NCI-H146 (cell line): ENCODE measurements around the gene ATP6AP1.
"Not testable (repeated sequence)": the region's sequence is repeated elsewhere in the genome, so short reads cannot be mapped to it uniquely, and the experiment has no call there.

Source experiments
- DNase-seq: peaks from one replicate; lab custom pipeline; 2025; lab: John Stamatoyannopoulos, UW

Gene ATP6AP1

DNA sequence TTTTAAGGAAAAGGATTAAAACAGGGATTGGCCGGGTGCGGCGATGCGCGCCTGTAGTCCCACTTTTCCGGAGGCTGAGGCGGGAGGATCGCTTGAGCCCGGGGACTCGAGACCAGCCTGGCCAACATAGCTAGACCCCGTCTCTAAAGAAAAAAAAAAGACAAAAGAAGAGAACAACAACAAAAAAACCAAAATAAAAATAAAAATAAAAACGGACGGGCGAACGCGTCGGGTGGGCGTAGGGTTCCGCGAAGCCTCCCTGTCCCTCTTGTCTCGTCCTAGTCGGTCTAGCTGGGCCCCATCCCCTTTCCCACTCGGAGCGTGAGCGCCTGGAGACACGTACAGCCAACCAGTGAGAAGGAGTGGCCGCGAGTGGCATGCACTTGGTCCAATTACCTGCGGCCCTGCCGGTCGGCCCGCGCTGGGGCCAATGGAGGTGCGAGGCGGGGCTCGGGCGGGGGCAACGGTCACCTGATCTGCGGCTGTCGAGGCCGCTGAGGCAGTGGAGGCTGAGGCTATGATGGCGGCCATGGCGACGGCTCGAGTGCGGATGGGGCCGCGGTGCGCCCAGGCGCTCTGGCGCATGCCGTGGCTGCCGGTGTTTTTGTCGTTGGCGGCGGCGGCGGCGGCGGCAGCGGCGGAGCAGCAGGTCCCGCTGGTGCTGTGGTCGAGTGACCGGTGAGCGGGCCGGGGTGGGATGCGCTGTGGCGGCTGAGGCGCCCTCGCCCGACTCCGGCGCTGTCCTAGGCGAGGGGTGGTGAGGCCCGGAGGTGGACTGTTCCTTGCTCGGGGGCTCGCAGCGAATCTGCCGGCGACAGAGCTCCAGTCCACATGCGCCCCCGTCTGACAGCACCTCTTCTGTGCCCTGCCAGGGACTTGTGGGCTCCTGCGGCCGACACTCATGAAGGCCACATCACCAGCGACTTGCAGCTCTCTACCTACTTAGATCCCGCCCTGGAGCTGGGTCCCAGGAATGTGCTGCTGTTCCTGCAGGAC, at the start of gene ATP6AP1:
ATP6AP1 (plus strand) TSS at position 502 of the 996 bp plus-strand sequence; CDS start at position 518, 16 bp downstream.
- peak; percentile 95 for DNase-seq

DNA sequence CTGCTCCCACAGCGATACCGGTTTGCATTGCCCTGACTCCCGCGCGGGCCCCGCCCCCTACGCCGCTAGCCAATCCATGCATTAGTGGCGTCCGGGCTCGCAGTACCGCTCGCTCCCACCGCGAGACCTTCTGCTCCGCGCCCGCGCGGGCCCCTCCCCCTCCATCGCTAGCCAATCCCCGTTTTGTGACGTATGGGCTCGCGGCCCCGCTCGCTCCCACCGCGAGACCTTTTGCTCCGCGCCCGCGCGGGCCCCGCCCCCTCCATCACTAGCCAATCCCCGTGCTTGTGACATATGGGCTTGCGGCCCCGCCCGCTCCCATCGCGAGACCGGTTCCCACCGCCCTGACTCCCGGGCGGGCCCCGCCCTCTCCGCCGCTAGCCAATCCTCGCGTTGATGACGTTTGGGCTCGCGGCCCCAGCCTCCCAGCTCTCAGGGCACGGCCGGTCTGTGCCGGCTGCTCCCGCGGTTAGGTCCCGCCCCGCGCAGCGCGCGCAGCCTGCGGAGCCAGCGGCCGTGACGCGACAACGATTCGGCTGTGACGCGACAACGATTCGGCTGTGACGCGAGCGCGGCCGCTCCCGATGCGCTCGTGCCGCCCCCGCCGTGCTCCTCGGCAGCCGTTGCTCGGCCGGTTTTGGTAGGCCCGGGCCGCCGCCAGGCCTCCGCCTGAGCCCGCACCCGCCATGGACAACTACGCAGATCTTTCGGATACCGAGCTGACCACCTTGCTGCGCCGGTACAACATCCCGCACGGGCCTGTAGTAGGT, 49.5 kb upstream of the ATP6AP1 start, which contains the start of gene EMD:
EMD (plus strand) TSS at position 497 of the 770 bp plus-strand sequence; CDS start at position 687, 190 bp downstream.
- DNase-seq, result peak; percentile 100

DNA sequence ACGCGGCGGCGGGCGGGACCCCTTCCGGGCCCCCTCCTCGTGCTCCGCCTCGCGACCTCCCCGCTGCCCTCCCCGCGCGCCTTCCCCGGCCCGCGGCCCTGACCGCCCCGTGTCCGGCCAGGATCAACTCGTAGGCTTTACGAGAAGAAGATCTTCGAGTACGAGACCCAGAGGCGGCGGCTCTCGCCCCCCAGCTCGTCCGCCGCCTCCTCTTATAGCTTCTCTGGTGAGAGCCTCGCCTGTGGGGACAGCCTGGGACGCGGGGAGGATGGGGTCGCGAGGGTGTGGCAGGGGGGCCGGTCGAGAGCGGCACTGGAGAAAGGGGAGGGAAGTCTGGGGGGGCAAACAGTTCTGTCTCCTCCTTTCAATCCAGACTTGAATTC, 48.9 kb upstream of the ATP6AP1 start:
- DNase-seq, result no peak

GRCh38 chrX:154380153-154380552, 48.3 kb upstream of the ATP6AP1 start:
- no peak for DNase-seq

DNA sequence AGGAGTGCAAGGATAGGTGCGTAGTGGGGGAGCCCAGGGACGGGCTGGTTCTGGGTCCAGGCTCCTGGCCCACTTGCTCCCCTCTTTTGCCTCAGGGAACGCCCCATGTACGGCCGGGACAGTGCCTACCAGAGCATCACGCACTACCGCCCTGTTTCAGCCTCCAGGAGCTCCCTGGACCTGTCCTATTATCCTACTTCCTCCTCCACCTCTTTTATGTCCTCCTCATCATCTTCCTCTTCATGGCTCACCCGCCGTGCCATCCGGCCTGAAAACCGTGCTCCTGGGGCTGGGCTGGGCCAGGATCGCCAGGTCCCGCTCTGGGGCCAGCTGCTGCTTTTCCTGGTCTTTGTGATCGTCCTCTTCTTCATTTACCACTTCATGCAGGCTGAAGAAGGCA, 47.7 kb upstream of the ATP6AP1 start:
- no peak for DNase-seq

- DNase-seq, result no peak
These were observed 47.2 kb upstream of the ATP6AP1 start for GRCh38 chrX:154381271-154381670.

GRCh38 chrX:154382483-154383069, 45.9 kb upstream of the ATP6AP1 start:
- DNase-seq, result no peak

DNA sequence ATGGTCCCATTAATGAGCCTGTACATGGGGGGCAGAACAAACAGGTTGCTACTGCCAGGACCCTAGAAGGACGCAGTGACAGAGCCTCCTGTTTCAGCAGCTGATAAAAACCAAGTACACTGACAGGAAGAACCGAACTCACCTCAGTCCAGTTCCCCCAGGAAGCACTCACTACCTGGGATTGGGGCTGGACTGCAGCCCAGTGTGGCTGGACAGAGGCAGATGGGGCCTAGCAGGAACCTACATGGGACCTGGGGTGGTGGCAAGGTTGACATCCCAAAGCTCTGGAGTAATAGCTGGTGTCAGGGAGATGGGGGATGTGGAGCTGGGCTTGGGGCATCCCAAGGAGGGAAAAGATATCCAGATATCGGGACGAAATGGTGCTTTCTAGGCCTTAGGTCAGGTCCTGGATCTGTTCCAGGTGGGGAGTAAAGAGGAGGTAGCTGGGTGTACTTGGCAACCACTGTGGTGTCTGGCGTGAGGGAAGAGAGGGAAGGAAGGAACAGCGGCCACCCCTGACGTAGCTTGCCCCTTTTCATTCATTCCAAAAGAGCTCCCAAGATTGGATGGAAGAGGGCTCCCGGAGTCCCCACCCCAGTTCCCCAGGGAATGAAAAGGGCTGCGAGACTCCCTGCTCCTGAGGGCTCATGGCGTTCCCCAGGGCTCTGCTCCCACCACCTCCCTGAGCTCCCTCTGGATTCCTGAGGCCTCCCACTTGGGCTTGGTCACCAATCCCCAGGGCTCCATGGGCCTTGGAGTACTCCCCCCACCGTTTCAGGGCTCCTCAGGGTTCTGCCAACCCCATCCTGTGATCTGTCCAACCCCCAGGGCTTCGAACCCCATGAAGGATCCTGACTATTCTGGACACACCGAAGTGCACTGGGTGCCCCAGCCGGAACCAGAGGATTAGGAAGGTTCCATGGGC, 44.9 kb upstream of the ATP6AP1 start:
- no peak for DNase-seq

DNA sequence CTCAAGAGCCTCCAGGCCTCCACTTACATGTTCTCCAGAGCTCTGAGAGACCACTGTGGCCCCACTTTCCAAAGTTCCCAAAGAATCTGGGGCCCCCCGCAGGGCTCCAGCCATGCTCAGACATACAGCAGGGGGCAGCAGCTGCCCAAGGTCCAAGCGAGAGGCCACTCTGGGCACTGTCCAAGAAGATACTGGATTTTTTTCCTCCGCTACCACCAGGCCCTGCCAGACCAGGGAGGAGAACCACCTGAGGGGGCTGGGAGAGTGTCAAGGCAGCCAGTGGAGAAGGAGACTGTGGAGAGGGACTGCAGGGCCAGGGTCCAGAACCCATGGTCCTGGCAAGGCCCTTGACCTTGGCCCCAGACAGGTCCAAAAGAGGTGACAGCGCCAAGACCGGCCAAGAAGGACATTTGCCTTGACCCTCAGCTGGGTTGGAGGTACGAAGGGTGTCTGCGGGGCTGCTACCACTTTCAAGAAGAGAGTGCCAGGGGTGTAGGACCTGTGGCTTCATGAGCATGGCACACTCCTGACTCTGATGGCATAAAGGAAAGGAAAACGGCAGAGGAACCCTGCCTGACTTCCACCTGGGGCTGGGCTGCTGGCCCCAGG, 44.1 kb upstream of the ATP6AP1 start:
- no peak for DNase-seq

GRCh38 chrX:154388094-154388493, 40.4 kb upstream of the ATP6AP1 start:
- not testable (repeated sequence) for DNase-seq

GRCh38 chrX:154388649-154389048, 39.8 kb upstream of the ATP6AP1 start:
- not testable (repeated sequence) for DNase-seq

DNA sequence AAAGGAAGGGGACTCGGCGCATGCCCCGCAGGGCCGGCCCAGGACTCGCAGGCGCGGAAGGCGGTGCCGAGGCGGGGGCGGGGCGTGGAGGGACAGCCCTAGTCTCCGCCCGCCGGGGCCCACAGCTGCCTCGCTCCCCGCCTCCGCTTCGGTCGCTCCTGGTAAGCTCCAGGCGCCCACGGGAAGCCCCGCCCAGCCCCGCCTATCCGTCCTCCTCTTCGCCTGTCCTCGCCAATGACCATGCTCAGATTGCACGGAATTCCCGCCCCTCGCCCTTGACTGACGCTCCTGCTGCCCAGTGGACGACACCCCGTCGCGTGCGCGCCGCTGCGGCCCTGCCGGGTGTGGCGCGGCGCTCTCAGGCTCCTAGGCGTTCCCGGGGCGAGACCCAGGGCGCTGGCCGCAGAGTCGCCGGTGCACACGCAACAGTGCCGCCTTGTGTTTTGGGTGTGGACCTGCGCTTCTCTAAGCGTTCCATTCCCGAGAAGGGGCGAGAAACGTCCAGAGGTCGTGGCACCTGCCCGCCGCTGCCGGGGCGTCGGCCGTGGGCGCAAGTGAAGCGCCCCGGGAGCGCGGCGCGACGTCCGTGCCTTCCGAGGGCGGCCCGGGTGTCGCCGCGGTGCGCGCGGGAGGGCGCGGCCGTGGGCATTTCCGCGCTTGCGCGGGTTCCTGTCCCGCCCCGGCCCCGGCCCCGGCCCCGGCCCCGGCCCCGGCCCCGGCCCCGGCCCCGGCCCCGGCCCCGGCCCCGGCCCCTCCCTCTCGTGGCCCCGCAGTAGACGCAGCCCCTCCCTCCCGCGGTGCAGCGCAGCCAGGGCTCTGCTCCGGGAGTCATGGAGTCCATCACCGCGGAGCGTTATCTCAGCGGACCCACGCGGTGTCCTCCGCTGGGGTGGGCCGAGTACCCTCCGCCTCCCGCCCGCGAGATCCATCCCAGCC, 38.4 kb upstream of the ATP6AP1 start:
- DNase-seq, result not testable (repeated sequence)

DNA sequence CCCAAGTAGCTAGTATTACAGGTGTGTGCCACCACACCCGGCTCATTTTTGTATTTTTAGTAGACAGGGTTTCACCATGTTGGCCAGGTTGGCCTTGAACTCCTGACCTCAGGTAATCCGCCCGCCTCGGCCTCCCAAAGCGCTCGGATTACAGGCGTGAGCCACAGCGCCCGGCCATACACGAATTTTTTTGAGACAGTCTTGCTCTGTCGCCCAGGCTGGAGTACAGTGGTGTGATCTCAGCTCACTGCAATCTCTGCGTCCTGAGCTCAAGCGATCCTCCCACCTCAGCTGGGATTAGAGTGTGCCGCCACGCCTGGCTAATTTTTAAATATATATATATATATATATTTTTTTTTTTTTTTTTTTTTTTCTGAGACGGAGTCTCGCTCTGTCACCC, 32.1 kb upstream of the ATP6AP1 start:
- not testable (repeated sequence) for DNase-seq

DNA sequence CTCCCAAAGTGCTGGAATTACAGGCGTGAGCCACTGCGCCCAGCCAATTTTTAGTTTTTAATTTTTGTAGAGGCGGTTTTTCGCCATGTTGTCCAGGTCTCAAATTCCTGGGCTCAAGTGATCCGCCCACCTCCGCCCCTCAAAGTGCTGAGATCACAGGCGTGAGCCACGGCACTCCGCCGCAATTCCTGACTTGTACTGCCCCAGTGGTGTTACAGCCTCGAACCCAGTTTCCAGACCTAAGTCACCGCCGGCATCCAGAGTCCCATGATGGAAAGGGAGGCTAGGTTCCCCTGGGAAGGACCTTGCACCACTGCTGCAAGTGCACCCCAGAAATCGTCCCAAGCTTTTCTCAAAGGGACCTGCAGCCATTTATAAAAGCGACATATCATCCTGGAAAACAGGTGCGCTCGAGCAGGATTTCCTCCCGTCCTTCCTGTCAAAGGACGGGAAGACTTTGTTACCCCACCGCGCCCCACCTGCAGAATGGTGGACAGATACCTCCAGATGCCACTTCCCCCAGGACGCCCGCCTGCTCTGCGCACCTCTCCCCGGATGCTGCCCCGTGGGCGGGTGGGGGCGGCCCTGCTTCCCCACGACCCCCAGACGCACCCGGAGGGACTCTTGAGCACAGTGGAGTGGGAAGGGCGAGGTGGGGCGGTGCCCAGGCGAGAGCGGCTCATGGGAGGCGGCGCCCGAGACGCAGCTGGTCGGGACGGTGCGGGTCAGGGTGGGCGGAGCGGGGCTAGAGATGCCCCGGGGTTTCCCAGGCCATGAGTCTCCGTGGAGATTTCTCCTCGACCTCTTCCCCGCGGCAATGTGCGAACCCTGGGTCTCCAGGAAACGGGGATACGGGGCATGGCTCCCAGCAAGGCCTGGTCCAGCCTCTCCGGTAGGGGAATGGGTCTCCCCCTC, 31.2 kb upstream of the ATP6AP1 start:
- DNase-seq, result peak; percentile 77

- peak; percentile 97 for DNase-seq
These were observed 30.4 kb upstream of the ATP6AP1 start, which contains the start of gene RPL10 for GRCh38 chrX:154397888-154398667. TSS of gene RPL10 (plus strand) at chrX:154398377. CDS start at chrX:154398520, 143 bp downstream.

GRCh38 chrX:154398668-154399526, 29.6 kb upstream of the ATP6AP1 start:
- peak; percentile 79 for DNase-seq
